Activated effector memory CD4-positive, alpha-beta T cell treated with Interleukin-2 at 50 U/mL for 16 hours (primary cell): ENCODE data around the gene MAGI1.
"Not testable (repeated sequence)": the region's sequence is repeated elsewhere in the genome, so short reads cannot be mapped to it uniquely, and the experiment has no call there.

ENCODE experiments used
- DNase-seq: peaks from one replicate; pipeline ENCODE4 v3.0.0-alpha.2; 2020

MAGI1 gene

GRCh38 chr3:65867463-65868210 is 171.1 kb downstream of the MAGI1 start:
- no peak for DNase-seq

DNA sequence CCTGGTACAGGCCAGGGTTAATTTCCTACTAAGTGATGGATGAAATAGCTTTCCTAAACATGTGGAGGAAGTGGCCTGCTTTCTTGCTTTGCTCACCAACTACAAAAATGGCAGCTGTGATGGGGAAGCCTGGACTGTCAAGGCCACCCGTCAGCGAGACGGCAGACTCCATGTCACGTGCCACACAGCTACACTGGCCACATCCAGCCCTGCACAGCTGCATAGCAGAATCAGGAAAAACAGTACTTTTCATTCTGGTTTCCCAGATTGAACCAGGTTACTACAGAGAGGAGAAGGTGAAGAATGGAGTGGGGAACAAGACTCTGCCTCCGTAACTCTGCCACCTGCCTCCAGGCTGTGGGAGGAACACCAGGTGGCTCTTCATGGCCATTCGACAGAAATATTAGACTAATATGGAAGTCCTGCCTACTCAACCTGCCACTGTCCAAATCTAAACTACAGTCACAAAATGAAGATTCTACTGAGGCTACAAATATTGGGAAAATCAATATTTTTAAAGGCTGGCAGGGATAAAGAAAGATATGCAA is 174.3 kb downstream of the MAGI1 start:
- DNase-seq, result no peak

DNA sequence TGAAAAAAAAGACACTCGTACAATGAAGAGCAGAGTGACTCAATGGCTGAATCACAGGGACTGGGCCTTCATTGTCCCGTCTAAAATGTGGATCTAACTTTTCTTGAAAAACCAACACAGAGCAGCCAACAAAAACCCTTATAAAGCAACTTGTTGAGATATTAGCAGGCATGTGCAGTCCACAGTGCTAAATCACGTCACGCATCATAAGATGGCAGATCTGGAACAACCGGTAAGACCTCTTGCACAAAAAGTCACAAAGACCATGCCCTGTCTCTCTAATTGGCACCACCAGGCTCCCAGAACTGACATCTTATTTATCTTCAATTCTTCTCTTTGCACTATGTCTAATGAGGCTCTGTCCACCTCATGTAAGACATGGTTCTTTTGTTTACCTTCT is 177.0 kb downstream of the MAGI1 start:
- DNase-seq, result no peak

DNA sequence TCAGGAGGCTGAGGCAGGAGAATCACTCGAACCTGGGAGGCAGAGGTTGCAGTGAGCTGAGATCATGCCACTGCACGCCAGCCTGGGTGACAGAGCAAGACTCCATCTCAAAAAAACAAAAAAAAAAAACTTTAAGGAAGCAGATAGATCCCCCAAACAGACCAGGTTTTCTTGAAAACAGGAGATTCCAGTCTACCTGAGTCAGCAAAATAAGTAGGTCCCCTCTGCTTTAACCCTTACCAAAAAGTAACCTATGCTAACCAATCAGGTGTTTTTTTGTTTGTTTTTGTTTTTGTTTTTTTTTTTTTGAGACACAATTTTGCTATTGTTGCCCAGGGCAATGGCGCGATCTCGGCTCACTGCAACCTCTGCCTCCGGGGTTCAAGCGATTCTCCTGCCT is 179.1 kb downstream of the MAGI1 start:
- DNase-seq, result not testable (repeated sequence)

- DNase-seq, result no peak
These were observed 180.0 kb downstream of the MAGI1 start for GRCh38 chr3:65858749-65859148.

DNA sequence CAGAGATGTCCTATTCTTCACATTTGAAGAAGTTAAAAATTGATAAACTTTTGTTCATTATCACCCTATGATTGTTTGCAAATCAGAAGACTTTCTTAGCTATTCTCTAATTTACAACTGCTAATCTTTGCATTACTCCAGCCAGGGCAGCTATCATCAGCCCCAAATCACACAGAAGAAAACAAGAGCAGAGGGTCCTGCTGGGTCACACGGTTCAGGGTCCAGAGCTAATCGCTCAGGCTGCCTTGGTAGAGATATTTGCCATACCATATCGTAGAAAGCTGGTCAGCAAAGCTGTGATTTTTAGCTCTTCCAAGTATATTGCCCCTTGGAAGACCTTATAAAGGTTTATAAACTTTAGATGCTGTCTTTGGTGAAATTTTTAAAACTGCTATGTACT is 181.4 kb downstream of the MAGI1 start:
- no peak for DNase-seq

GRCh38 chr3:65856907-65857306 is 181.8 kb downstream of the MAGI1 start:
- DNase-seq, result no peak

- no peak for DNase-seq
These were observed 183.2 kb downstream of the MAGI1 start for GRCh38 chr3:65855370-65856100.

- DNase-seq, result no peak
These were observed 184.0 kb downstream of the MAGI1 start for GRCh38 chr3:65854606-65855304.

DNA sequence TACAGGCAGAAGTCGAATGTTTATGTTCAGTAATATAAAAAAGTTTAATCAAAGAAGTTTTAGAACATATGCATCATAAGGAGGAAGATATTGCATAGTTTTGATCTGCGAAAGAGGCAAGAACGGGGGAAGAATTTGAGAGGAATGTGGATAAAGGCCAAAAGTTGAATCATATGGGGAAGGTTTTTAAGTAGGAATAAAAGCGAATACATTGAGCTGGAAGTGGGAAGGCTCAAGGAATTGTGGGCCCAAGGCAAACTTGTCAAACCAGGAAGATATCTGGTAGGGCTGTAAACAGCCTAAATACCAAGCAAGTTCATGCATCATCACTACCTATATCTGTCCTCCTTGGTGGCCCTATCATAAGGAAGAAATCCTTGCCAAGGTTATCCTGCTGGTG is 186.9 kb downstream of the MAGI1 start:
- no peak for DNase-seq

DNA sequence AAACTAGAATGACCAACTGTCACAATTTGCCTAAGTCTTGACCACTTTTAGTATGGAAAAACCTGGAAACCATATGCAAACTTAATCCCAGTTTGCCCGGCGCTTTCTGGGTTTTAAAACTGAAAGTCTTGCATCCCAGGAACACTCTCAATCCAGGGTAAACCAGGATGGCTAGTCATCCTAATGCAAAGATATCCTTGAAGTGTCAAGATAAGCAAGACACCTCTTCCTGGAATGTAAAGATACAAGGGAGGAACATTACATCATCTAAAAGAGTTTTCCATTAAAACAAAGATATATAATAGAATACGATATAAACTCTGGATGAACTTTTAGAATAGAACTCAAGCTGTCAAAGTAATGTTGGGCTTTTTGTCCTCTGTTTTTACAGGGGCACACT is 188.5 kb downstream of the MAGI1 start:
- DNase-seq, result no peak

DNA sequence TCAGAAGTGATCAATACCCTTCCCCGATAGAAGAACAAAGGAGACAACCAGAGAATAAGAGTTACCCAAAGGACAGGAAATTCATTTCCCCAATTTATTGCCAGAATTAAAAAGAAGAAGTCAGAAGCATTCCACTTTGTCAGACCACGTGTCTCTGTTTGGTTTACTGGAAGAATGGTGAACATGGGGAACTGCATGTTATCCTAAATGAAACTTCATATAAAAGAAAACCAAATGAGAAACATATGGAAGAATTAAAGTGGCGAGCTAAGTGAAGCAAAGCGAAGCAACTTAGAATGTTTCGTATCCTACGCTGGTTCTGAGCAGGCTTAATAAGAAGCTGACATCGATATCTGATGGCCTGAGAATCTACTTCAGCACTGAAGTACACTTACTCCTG is 190.7 kb downstream of the MAGI1 start:
- no peak for DNase-seq

GRCh38 chr3:65846936-65847335 is 191.8 kb downstream of the MAGI1 start:
- no peak for DNase-seq

DNA sequence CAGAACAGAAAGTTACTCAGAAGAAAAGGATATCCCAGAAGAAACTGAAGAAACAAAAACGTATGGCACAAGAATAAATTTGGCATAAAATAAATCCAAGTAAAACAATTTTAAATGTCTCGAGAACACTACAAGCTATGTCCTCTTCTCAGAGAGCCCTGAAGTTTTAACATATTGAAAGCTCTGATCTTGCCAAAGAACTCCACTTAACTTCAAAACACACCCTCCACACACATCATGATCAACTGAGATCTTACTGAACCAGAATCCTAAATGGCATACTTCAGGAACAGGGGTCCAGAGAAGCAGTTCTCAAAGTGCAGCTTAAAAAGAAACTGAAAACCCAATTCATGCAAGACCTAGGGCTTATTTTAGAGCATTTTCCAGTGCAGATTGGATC is 194.3 kb downstream of the MAGI1 start:
- DNase-seq, result no peak

- no peak for DNase-seq
These were observed 195.0 kb downstream of the MAGI1 start for GRCh38 chr3:65843732-65844131.

GRCh38 chr3:65837604-65838003 is 201.1 kb downstream of the MAGI1 start:
- no peak for DNase-seq

GRCh38 chr3:65836047-65836446 is 202.7 kb downstream of the MAGI1 start:
- DNase-seq, result no peak

GRCh38 chr3:65833761-65834505 is 204.8 kb downstream of the MAGI1 start:
- no peak for DNase-seq

DNA sequence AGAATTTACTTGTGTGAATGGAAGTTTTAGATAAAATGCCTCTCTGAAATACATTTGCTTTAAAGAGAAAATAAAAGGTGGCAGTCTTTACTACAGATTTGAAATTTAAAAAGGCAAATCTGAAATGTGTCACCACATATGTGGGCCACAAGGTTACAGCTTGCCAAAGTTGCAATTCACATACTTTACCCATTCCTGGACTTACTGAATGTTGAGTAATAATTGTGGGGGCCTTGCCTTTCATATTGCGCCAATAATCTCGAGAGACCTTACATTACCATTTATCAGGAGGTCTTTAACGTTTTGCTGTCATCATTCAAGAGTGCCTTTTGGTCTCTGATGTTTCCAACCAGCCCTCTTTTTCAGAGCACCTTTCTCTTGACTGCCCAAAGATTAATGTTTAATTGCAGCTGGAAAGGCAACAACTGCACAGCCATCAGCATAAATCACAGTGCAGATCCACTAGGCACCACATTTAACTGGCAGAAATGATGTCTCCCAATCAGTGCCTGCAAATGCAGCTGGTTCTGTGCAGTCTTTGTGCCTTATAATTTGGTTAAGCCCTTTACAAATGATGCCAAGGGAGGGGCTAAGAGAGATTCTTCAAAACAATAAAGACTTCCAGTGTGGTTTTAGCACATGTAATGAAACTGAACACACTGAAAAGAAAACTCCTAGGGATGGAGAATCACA is 206.8 kb downstream of the MAGI1 start:
- no peak for DNase-seq

GRCh38 chr3:65830948-65831732 is 207.6 kb downstream of the MAGI1 start:
- no peak for DNase-seq

GRCh38 chr3:65829228-65829627 is 209.5 kb downstream of the MAGI1 start:
- DNase-seq, result no peak
